SK-N-MC (cell line): ENCODE measurements around the gene GTSE1.

Source experiments
- DNase-seq: peaks from one replicate; pipeline ENCODE4 v3.0.0-alpha.2; 2011; ENCODE audit warnings: low read depth, low spot score
- H3K27ac ChIP-seq: fragments of 200-600 bp; sonication (generic); 2 replicates; pipeline ENCODE4 v1.5.1; 2016; ENCODE audit warnings: mixed run types
- H3K36me3 ChIP-seq: fragments of 200-600 bp; sonication (generic); 2 replicates; pipeline ENCODE4 v1.6.1; 2017; ENCODE audit warnings: antibody characterized with exemption, low read length, mixed read lengths; ENCODE audit not compliant: insufficient read depth
- H3K4me3 ChIP-seq: fragments of 200-600 bp; sonication (generic); 2 replicates; pipeline ENCODE4 v1.5.1; 2016
- H3K9ac ChIP-seq: fragments of 200-600 bp; sonication (generic); 2 replicates; pipeline ENCODE4 v1.8.0; 2017; ENCODE audit warnings: mixed run types, mixed read lengths; ENCODE audit not compliant: insufficient read length
- H3K9me3 ChIP-seq: fragments of 200-600 bp; sonication (generic); 2 replicates; pipeline ENCODE4 v1.6.1; 2017; ENCODE audit warnings: low read depth, mild to moderate bottlenecking, antibody characterized with exemption, low read length, moderate library complexity, mixed read lengths
- EZH2 ChIP-seq: fragments of 200-600 bp; sonication (generic); IDR thresholded peaks from one replicate; pipeline ENCODE4 v1.6.1; 2017; ENCODE audit warnings: antibody characterized with exemption
- FOXP2 ChIP-seq: optimal IDR thresholded peaks from 2 replicates; pipeline ENCODE3; 2011; ENCODE audit warnings: mild to moderate bottlenecking, moderate library complexity; ENCODE audit not compliant: insufficient read depth; ENCODE audit errors: extremely low read length, control extremely low read depth
- POLR2AphosphoS5 ChIP-seq: IDR thresholded peaks from 2 replicates; pipeline ENCODE4 v1.6.1; 2012; ENCODE audit warnings: mild to moderate bottlenecking, low read depth, low read length, borderline replicate concordance

GTSE1 gene

DNA sequence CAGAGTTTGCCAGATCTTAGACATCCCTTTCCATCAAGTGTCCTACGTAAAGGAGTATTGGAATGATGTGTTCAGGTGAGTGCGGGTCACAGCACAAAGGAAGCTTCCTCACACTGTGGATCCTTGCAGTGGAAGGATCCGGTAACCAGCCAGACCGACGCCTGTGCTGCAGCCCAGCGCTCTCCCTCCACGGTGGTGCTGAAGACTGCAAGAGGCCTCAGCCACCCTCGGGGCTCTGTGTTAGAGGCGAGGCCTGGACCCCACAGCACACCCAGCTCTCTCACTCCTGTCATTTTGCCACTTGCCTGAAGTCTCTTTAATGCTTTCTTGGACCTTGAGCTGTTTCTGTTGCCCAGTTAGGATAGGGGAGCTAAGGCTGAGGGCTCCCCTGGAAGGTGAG, 41.2 kb downstream of the GTSE1 start:
- Histone ChIP-seq H3K9ac (no peak overlapping the region), H3K4me3 (no peak overlapping the region), H3K36me3 (peaks cover 37% of the 10 kb centered on the region), H3K9me3 (no peaks in the 10 kb centered on the region), H3K27ac (no peak overlapping the region)
- TF ChIP-seq FOXP2: no peak
- no peak for TF ChIP-seq EZH2
- no peak for TF ChIP-seq POLR2AphosphoS5
- no peak for DNase-seq

DNA sequence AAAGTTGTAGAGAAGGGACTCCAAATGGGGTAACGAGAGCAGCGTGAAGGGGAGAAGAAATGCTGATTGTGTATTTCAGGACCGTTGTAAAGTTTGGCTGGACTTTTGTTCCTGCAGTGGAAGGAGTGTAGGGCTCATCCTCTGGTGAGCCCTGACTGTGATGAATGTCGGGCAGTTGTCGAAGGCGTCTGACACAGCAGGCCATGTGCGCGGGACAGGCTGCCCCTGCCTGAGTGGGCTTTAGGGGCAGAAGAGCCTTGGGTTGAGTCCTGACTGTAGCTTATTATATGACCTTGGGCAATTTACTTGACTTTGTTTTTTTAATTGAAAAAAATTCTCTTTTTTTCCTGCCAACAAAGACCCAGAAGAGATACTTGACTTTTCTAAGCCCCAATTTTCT, 42.0 kb downstream of the GTSE1 start:
- peaks cover 42% of the 10 kb centered on the region for H3K36me3 ChIP-seq
- H3K4me3 ChIP-seq: no peak overlapping the region
- no peak for TF ChIP-seq POLR2AphosphoS5
- no peak for TF ChIP-seq FOXP2
- no peak for TF ChIP-seq EZH2
- no peaks in the 10 kb centered on the region for H3K9me3 ChIP-seq
- no peak overlapping the region for H3K27ac ChIP-seq
- DNase-seq: no peak
- H3K9ac ChIP-seq: no peak overlapping the region

DNA sequence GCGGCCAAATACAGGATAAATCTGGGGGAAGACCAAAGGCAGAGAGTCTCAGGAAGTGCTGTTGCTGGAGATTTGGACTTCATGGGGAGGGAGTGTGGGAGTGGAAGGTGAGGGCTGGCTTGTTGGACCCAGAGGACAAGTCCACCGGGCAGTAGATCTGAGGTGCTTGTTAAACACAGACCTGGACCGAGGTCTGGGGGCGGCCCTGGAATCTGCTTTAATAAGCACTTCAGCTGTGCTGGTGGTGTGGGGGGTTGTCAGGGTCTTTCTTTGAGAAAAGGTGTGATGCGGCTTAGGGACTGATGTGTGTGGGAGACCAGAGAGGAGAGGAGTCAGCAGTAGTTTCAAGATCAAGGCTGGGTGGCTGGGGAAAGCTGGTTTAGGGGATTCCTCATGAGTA, 43.3 kb downstream of the GTSE1 start:
- no peaks in the 10 kb centered on the region for H3K9me3 ChIP-seq
- H3K27ac ChIP-seq: no peak overlapping the region
- H3K9ac ChIP-seq: no peak overlapping the region
- peaks cover 55% of the 10 kb centered on the region for H3K36me3 ChIP-seq
- TF ChIP-seq EZH2 (no peak), POLR2AphosphoS5 (no peak), FOXP2 (no peak)
- H3K4me3 ChIP-seq: no peak overlapping the region
- DNase-seq: no peak

DNA sequence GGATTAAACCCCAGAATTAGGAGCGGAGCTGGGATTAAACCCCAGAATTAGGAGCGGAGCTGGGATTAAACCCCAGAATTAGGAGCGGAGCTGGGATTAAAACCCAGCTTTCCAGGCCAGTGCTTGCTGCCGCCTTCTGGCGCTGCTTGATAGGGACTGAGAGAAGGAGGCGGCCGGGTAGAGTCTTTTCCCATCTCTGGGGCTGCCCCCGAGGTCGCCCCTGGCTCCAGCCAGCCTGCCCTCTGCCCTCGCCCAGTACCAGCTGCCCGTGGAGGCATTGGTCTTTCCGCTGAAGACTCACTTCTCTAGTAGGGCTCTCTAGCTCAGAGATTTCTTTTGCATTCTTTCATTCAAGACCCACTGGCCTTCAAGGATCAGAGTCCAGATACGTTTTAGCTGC, 44.0 kb downstream of the GTSE1 start:
- no peak overlapping the region for H3K27ac ChIP-seq
- no peak overlapping the region for H3K4me3 ChIP-seq
- no peaks in the 10 kb centered on the region for H3K9me3 ChIP-seq
- no peak for TF ChIP-seq POLR2AphosphoS5
- TF ChIP-seq FOXP2: no peak
- TF ChIP-seq EZH2: no peak
- no peak overlapping the region for H3K9ac ChIP-seq
- H3K36me3 ChIP-seq: peaks cover 57% of the 10 kb centered on the region
- no peak for DNase-seq

DNA sequence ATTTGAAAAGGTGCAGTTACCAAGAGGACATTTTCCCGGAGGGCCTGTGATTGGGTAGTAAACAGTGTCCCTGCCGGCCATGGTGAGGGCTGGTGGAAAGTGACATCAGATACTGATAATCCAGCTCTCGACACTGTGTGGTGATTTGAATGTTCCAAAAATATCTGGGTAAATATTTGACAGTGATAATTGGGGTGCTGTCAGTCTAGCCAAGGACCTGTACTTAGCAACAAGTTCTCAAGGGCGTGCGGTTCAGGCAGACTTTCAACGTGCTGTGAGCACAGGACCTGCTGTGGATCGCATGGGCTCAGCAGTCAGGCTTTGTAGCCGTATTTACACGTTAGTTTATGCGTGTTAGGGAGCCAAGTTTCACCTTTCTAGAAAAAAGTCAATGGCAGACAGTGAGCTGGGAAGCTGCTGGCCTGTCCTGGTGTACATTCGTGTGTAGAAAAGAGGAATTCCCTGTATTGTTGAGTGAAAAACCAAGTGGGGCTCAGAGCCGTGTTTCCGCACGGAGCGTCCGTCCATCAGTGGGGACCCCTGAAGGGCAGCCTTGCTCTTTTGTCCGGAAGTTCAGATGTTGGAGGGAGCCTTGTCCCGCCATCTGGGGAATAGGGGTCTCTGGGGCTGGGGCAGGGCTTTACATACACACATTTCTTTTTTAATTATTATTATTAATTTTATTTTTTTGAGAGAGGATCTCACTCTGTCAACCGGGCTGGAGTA, 50.2 kb downstream of the GTSE1 start:
- Histone ChIP-seq H3K9me3 (no peaks in the 10 kb centered on the region), H3K36me3 (peaks cover 72% of the 10 kb centered on the region), H3K4me3 (no peak overlapping the region), H3K9ac (no peak overlapping the region), H3K27ac (no peak overlapping the region)
- no peak for DNase-seq
- no peak for TF ChIP-seq FOXP2
- no peak for TF ChIP-seq EZH2
- TF ChIP-seq POLR2AphosphoS5: no peak

DNA sequence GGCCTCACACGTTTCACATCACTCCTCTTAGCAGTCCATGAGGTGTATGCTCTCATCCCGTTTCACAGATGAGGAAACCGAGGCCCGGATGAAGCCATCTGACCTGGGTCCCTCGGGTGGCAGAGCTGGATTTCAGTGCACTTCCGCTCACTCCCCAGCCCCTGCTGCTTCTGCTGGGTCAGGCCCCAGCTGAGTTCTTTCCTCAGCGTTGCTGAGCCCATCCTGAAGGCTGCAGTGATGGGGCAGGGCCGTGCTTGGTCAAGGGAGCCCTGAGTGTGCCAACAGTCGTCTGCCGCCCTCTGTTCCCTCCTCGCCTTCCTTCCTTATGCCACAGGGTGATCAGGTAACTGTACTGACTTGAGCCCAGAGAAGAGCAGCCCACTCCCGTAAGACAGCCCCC, 51.0 kb downstream of the GTSE1 start:
- Histone ChIP-seq H3K9me3 (no peaks in the 10 kb centered on the region), H3K36me3 (peaks cover 72% of the 10 kb centered on the region), H3K9ac (no peak overlapping the region), H3K4me3 (no peak overlapping the region), H3K27ac (no peak overlapping the region)
- TF ChIP-seq POLR2AphosphoS5 (no peak), EZH2 (no peak), FOXP2 (no peak)
- no peak for DNase-seq

DNA sequence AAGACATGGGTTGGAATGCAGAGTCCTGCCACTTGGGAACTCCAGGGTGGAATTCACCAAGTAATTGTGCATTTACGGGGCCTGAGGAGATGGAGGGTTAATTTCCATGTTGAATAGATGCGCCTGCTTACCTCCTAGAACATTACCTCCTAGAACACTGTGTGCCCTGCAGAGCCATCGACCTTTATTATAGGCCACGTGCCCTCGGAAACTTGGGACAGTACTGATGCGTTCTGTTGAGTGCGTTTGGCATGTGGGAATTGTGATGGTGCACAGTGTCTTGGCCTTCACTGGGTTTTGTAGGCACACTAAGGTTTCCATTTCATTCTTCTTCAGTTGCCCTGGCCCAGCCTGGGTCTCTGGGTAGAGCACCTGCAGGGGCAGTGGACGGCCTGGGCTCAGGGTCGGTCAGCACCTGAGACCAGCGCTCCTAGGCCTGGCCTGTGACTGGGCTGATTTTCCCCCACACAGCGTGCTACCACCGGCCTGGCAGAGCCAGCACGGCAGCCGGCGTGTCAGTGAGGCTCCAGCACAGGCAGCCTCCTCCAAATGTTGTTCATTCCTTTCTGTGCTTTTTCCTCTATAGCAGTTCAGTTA, 51.5 kb downstream of the GTSE1 start:
- Histone ChIP-seq H3K4me3 (no peak overlapping the region), H3K27ac (no peak overlapping the region), H3K9me3 (no peaks in the 10 kb centered on the region), H3K9ac (no peak overlapping the region), H3K36me3 (peaks cover 74% of the 10 kb centered on the region)
- DNase-seq: no peak
- TF ChIP-seq POLR2AphosphoS5 (no peak), FOXP2 (no peak), EZH2 (no peak)

DNA sequence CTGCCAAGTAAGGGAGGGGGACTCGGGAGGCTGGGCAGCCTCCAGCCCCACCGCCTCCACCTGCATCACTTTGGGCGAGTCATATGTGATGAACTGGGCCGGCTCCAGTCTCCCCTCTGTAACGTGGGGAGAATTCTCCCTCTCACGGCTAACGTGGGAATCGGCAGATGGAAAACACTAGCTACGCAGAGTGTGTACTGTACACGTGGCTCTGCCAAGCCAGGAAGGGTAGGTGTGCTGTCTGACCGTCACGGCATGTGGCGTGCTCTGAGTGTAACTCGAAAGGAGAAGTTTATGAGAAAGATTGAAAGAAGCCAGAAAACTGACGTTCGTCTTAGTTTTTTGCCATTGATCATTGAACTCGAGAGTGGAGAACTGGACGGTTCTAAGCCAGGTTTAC, 52.6 kb downstream of the GTSE1 start:
- Histone ChIP-seq H3K36me3 (peaks cover 69% of the 10 kb centered on the region), H3K27ac (no peak overlapping the region), H3K9ac (no peak overlapping the region), H3K4me3 (no peak overlapping the region), H3K9me3 (no peaks in the 10 kb centered on the region)
- DNase-seq: no peak
- TF ChIP-seq FOXP2 (no peak), EZH2 (no peak), POLR2AphosphoS5 (no peak)
